ENCODE measurements around the gene DCST1. TPM values are rescaled to one million over a fixed set of nuclear protein-coding genes. Genes with fewer than 3 reads are reported as not detected.

Gene DCST1
- total and polyA plus RNA-seq, 8 donors, result 0.57 to 0.87 (median 0.79) TPM; not detected in 2

DNA sequence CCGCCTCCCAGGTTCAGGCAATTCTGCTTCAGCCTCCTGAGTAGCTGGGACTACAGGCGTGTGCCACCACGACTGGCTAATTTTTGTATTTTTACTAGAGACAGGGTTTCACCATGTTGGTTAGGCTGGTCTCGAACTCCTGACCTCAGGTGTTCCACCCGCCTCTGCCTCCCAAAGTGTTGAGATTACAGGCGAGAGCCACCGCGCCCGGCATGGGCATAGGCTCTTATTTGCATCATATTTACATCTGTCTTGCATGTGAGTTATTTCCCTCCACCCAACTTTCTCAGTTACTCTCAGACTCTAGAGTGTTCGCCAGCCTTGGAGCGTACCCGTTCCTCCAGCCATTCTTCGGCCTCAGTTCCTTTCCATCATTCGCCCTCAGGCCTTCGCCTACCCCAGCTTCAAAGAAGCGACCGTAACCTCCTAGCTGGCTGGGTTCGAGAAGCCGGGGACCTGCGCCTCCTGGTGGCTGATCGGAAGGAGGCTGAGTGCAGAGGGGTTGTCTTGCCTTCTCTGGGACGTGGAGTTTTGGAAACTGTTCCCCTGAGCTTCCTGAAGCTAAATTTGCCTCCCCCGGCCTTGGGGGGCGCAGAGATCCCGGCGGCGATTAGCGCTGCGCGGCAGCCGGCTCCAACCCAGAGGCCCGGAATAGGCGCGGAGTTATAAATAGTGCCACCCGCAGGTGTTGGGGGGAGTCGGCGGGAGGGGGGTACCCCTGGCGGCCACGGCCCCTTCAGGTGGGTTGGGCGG is 34.6 kb upstream of the DCST1 start:
- H3K4me3 ChIP-seq, result peak overlapping the region; percentile 91 to 96

GRCh38 chr1:154999571-155000410 is 33.8 kb upstream of the DCST1 start:
- no peaks in the 10 kb centered on the region for H3K36me3 ChIP-seq
- H3K4me1 ChIP-seq, result peaks cover 21 to 55% of the 10 kb centered on the region in 2 donors
- peak overlapping the region; percentile 92 to 96 for H3K27ac ChIP-seq
- TF ChIP-seq, protein P1, sequence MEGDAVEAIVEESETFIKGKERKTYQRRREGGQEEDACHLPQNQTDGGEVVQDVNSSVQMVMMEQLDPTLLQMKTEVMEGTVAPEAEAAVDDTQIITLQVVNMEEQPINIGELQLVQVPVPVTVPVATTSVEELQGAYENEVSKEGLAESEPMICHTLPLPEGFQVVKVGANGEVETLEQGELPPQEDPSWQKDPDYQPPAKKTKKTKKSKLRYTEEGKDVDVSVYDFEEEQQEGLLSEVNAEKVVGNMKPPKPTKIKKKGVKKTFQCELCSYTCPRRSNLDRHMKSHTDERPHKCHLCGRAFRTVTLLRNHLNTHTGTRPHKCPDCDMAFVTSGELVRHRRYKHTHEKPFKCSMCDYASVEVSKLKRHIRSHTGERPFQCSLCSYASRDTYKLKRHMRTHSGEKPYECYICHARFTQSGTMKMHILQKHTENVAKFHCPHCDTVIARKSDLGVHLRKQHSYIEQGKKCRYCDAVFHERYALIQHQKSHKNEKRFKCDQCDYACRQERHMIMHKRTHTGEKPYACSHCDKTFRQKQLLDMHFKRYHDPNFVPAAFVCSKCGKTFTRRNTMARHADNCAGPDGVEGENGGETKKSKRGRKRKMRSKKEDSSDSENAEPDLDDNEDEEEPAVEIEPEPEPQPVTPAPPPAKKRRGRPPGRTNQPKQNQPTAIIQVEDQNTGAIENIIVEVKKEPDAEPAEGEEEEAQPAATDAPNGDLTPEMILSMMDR (IDR thresholded peaks at IDR 0.05), result no peak
- intact Hi-C loops (cut with DNase I), result no loop called here
- DNase-seq, result peak in 2 of 4 donors; percentile 46 to 54
- H3K4me3 ChIP-seq, result peak overlapping the region; percentile 91 to 96
- ATAC-seq, result no peak
- no peaks in the 10 kb centered on the region for H3K27me3 ChIP-seq
- H3K9me3 ChIP-seq, result no peaks in the 10 kb centered on the region

More for the DNA sequence above, 34.6 kb upstream of the DCST1 start:
- Histone ChIP-seq H3K9me3 (no peaks in the 10 kb centered on the region), H3K36me3 (no peaks in the 10 kb centered on the region), H3K4me1 (peaks cover 15 to 47% of the 10 kb centered on the region in 2 donors), H3K27ac (peak overlapping the region in 1 of 2 donors; percentile 92), H3K27me3 (no peaks in the 10 kb centered on the region)
- TF ChIP-seq, protein P1 (IDR thresholded peaks at IDR 0.05), result peak; percentile 67 to 89
- intact Hi-C loops (cut with DNase I), result no loop called here
- ATAC-seq (no peak), DNase-seq (peak; percentile 67 to 91 (median 78))

- Histone ChIP-seq H3K36me3 (no peaks in the 10 kb centered on the region), H3K4me1 (peaks cover 25 to 59% of the 10 kb centered on the region in 2 donors), H3K27me3 (no peaks in the 10 kb centered on the region), H3K9me3 (no peaks in the 10 kb centered on the region), H3K27ac (peak overlapping the region; percentile 92 to 96), H3K4me3 (peak overlapping the region; percentile 91 to 96)
- intact Hi-C loops (cut with DNase I), result no loop called here
- ATAC-seq (no peak), DNase-seq (peak in 1 of 4 donors; percentile 58)
- TF ChIP-seq, protein P1 (IDR thresholded peaks at IDR 0.05), result no peak
These were observed 33.3 kb upstream of the DCST1 start for GRCh38 chr1:155000411-155000725.

DNA sequence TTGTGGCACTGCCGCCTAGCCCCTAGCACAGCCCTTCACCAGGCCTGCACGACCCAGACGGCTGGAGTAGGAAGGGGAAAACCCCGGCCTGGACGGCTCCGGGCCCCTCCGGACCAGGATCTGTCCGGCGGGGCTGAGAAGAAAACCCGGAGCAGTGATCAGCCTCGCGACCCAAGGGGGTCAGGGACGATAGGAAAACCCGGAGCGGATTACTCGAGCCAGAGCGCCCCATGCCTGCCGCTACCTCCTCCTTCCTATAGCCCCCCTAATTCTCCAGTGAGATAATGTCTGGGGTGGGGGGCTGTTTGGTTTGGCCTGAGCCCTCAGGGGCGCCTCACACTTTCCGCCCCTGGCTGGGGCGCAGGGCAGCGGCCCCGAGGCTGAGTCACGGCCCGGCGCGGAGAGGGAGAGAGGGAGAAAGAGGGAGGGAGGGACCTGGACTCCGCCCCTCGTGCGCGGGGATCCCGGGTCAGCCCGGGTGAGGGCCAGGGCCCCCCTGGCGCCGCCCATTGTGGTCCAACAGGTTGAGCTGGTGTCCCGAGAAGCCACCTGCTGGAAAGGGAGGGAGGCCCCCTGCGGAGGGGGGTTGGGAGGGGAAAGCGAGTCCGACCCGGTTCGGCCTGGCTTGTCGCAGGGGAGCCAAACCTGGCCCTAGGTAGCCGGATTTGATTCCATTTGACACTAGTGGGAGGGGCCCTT is 32.7 kb upstream of the DCST1 start:
- Histone ChIP-seq H3K4me1 (peaks cover 30 to 59% of the 10 kb centered on the region in 2 donors), H3K36me3 (no peaks in the 10 kb centered on the region), H3K4me3 (peak overlapping the region; percentile 91 to 96), H3K9me3 (no peaks in the 10 kb centered on the region), H3K27ac (peak overlapping the region; percentile 92 to 96), H3K27me3 (no peaks in the 10 kb centered on the region)
- DNase-seq (peak; percentile 92 to 99 (median 95)), ATAC-seq (peak; percentile 64)
- intact Hi-C loops (cut with DNase I), result no loop called here
- TF ChIP-seq, protein P1 (IDR thresholded peaks at IDR 0.05), result no peak

DNA sequence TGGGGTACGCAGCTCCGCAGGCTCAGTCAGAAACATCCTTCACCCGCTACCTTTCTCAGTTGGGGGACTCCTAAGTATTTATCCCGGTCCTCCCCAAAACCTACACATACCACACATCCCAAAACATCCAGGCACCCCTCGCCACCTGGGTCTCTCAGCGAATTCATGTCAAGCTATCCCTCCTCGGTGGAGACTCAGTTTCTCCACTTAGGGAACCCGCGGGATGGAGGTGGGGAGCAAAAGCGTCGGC is 32.3 kb upstream of the DCST1 start:
- Histone ChIP-seq H3K36me3 (no peaks in the 10 kb centered on the region), H3K27me3 (no peaks in the 10 kb centered on the region), H3K4me3 (peak overlapping the region; percentile 91 to 96), H3K4me1 (peaks cover 35 to 60% of the 10 kb centered on the region in 2 donors), H3K9me3 (no peaks in the 10 kb centered on the region), H3K27ac (peak overlapping the region; percentile 92 to 96)
- intact Hi-C loops (cut with DNase I), result no loop called here
- TF ChIP-seq, protein P1 (IDR thresholded peaks at IDR 0.05), result no peak
- ATAC-seq (no peak), DNase-seq (no peak)
